ENCODE measurements around the gene CACNA2D3.
A peak's percentile ranks its signal among the peaks of the same experiment; 100 is the strongest.
"Not testable (repeated sequence)": the region's sequence is repeated elsewhere in the genome, so short reads cannot be mapped to it uniquely, and the experiment has no call there.

CACNA2D3 gene

GRCh38 chr3:54099381-54099780, 23.0 kb upstream of the CACNA2D3 start:
- no peaks in the 10 kb centered on the region for H3K4me1 ChIP-seq (ENCODE audit: control insufficient read depth, insufficient read depth, low read length, unreplicated experiment)
- no peak overlapping the region for H3K27ac ChIP-seq (ENCODE audit: low read depth, low read length)
- H3K79me2 ChIP-seq (ENCODE audit: control insufficient read depth, insufficient read depth, low read length, unreplicated experiment): no peaks in the 10 kb centered on the region
- H2AFZ ChIP-seq (ENCODE audit: low read length, unreplicated experiment): no peak overlapping the region
- no peaks in the 10 kb centered on the region for H3K36me3 ChIP-seq (ENCODE audit: insufficient read depth, low read length)
- no peaks in the 10 kb centered on the region for H3K27me3 ChIP-seq (ENCODE audit: insufficient read depth, low read length)
- H3K4me3 ChIP-seq (ENCODE audit: low read depth, low read length): no peak overlapping the region

DNA sequence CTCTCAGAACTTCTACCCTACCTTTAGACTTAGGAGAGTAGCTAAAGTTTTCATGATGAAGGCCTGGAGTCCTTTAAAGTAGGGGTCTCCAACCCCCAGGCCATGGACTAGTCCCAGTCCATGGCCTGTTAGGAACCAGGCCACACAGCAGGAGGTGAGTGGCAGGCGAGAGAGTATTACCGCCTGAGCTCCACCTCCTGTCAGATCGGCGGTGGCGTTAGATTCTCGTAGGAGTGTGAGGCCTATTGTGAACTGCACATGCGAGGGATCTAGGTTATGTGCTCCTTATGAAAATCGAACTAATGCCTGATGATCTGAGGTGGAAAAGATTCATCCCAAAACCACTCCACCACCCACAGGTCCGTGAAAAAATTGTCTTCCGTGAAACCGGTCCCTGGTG, 18.3 kb upstream of the CACNA2D3 start:
- H3K36me3 ChIP-seq (ENCODE audit: insufficient read depth, low read length): no peaks in the 10 kb centered on the region
- no peaks in the 10 kb centered on the region for H3K4me1 ChIP-seq (ENCODE audit: control insufficient read depth, insufficient read depth, low read length, unreplicated experiment)
- H2AFZ ChIP-seq (ENCODE audit: low read length, unreplicated experiment): no peak overlapping the region
- H3K27ac ChIP-seq (ENCODE audit: low read depth, low read length): no peak overlapping the region
- H3K27me3 ChIP-seq (ENCODE audit: insufficient read depth, low read length): no peaks in the 10 kb centered on the region
- H3K79me2 ChIP-seq (ENCODE audit: control insufficient read depth, insufficient read depth, low read length, unreplicated experiment): no peaks in the 10 kb centered on the region
- no peak overlapping the region for H3K4me3 ChIP-seq (ENCODE audit: low read depth, low read length)

- H3K27me3 ChIP-seq (ENCODE audit: insufficient read depth, low read length): peaks cover 18% of the 10 kb centered on the region
- not testable (repeated sequence) for H3K79me2 ChIP-seq (ENCODE audit: control insufficient read depth, insufficient read depth, low read length, unreplicated experiment); H2AFZ ChIP-seq (ENCODE audit: low read length, unreplicated experiment); H3K36me3 ChIP-seq (ENCODE audit: insufficient read depth, low read length); H3K4me1 ChIP-seq (ENCODE audit: control insufficient read depth, insufficient read depth, low read length, unreplicated experiment); H3K27ac ChIP-seq (ENCODE audit: low read depth, low read length); H3K4me3 ChIP-seq (ENCODE audit: low read depth, low read length)
Observed at GRCh38 chr3:54116129-54116528, 6.2 kb upstream of the CACNA2D3 start.

DNA sequence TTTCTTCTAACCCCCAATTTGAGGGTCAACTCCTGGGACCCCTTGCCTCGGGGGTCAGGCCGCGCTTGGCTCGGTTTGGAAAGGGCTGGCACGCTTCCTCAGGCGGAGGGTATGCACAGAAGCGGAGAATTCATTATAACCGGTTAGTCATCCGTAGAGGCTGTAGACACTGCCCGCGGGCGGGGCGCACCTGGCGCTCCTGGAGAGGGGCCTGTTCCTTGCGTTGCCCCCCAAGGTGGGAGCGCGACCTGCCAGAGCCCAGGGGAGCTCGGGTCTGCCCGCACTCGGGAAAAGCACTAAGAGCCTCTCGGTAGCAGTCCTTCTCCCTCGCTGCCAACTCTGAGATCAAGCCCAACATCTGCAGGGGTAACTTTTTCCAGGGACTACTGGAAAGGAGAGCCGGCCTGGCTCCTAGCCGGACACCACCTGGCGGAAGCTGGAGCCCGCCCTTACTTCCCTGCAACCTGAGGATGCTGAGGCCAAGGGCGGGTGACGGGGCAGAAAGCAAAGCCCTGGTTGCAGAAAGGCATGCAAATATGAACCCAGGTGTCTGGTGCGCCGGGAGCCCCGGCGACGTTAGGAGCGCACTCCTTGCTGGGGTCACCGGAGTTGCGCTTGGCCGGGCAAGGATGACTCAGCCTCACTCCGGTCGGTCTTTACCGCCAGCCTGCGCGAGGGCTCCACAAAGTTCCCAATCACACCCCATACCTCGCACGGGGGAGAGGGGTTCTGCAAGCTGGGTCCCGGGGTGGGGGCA, 1.5 kb upstream of the CACNA2D3 start:
- Histone ChIP-seq H3K27me3 (ENCODE audit: insufficient read depth, low read length) (peaks cover 60% of the 10 kb centered on the region), H3K4me3 (ENCODE audit: low read depth, low read length) (no peak overlapping the region), H2AFZ (ENCODE audit: low read length, unreplicated experiment) (no peak overlapping the region), H3K4me1 (ENCODE audit: control insufficient read depth, insufficient read depth, low read length, unreplicated experiment) (no peaks in the 10 kb centered on the region), H3K27ac (ENCODE audit: low read depth, low read length) (no peak overlapping the region), H3K36me3 (ENCODE audit: insufficient read depth, low read length) (no peaks in the 10 kb centered on the region), H3K79me2 (ENCODE audit: control insufficient read depth, insufficient read depth, low read length, unreplicated experiment) (no peaks in the 10 kb centered on the region)

DNA sequence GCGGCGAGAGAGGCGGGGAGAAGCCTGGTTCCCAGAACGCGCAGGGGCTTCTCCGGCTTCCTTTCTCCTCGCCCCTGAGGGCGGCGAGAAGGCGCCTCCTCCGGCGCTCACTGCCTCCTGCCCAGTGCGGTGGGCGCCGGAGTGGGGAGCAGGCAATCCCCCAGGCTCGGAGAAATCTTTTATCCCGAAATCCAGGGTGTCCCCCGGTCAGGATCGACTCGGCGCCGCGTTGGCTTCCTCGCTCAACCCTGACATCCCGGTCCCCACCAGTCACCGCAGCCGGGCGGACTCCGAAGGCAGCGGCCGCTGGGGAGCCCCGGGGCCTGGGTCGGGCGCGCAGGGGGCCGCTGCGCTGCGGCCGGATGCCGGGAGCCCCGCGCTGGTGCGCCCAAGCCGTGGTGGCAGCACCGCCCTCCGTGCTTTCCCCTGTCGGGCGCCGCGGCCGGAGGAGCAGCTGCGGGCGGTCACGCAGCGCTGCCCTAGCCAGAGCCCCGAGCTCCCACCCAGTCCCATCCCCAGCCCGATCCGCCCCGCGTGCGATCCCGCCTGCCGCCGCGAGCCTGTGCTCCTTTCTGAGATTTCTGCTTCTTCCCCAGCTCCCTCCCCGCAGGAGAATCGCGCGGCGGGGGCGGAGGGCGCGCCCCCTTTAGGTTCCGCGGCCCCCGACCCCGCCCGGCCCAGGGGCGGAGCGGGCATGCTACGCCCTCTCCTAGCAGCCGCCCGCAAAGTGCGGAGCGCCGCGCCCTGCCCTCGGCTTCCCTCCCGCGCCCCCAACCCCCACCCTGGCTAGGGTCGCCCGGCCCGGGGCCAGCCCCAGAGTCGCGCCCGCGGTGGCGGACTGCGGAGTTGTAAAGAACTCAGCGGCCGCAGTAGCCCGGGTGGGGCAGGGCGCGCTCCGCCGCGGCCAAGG, 683 bp upstream of the CACNA2D3 start:
- Histone ChIP-seq H2AFZ (ENCODE audit: low read length, unreplicated experiment) (no peak overlapping the region), H3K27me3 (ENCODE audit: insufficient read depth, low read length) (peaks cover 64% of the 10 kb centered on the region), H3K27ac (ENCODE audit: low read depth, low read length) (no peak overlapping the region), H3K79me2 (ENCODE audit: control insufficient read depth, insufficient read depth, low read length, unreplicated experiment) (no peaks in the 10 kb centered on the region), H3K4me3 (ENCODE audit: low read depth, low read length) (peak overlapping the region; percentile 29), H3K4me1 (ENCODE audit: control insufficient read depth, insufficient read depth, low read length, unreplicated experiment) (no peaks in the 10 kb centered on the region), H3K36me3 (ENCODE audit: insufficient read depth, low read length) (no peaks in the 10 kb centered on the region)

DNA sequence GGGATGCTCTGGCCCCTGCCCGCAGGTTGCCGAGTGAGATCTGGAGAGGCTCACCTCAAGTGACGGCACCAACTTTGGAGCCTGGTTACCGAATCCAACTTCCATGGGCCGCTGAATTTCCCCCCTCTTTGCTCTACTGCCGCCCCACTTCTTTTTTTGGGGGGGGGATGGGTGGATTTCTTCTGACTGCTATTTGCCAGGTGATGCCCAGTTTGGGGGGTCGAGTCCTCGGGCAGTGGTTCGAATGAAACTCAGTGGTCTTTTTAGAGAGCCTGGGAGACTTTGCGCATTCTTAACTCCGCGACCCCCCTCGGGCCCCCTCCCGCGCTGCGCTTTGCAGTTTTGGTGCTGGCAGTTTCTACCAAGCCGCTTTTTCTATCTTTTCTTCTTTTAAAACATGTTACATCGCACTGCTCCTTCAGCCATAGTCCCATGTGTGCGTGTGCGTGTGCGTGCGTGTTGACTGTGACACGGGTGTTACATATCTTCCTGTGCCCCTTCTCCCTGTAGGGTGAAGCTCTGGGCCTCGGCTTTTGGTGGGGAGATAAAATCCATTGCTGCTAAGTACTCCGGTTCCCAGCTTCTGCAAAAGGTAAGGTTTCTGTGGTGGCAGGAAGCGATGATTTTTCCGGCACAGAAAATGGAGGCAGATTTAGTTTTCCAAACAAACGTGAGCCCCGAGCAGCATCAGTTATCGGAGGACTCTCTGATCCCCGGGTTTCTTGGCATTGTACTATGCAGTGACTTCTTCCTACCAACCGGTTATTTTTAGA, 837 bp downstream of the CACNA2D3 start:
- Histone ChIP-seq H3K4me3 (ENCODE audit: low read depth, low read length) (no peak overlapping the region), H3K79me2 (ENCODE audit: control insufficient read depth, insufficient read depth, low read length, unreplicated experiment) (no peaks in the 10 kb centered on the region), H3K36me3 (ENCODE audit: insufficient read depth, low read length) (no peaks in the 10 kb centered on the region), H3K27me3 (ENCODE audit: insufficient read depth, low read length) (peaks cover 72% of the 10 kb centered on the region), H2AFZ (ENCODE audit: low read length, unreplicated experiment) (no peak overlapping the region), H3K4me1 (ENCODE audit: control insufficient read depth, insufficient read depth, low read length, unreplicated experiment) (no peaks in the 10 kb centered on the region), H3K27ac (ENCODE audit: low read depth, low read length) (no peak overlapping the region)

DNA sequence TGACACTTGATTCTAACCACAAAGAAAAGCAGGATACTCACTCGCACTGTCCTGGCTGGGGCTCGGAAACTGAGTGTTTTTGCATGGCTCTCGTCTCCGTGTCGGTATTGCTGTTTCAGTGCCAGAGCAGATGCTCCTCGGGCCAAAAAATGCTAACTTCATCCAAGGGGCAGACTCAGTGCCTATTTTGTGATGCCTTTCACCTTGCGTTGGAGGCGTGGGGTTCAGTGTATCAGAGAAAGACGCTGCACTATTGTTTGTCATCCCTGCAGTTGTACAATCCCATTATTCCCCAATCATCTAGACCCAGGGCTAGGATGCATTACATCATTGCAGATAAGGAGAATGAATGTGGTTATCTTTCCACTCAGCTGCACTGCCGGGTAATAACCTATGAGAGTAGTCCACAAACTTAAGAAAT, 1.4 kb downstream of the CACNA2D3 start:
- no peak overlapping the region for H3K27ac ChIP-seq (ENCODE audit: low read depth, low read length)
- no peak overlapping the region for H3K4me3 ChIP-seq (ENCODE audit: low read depth, low read length)

DNA sequence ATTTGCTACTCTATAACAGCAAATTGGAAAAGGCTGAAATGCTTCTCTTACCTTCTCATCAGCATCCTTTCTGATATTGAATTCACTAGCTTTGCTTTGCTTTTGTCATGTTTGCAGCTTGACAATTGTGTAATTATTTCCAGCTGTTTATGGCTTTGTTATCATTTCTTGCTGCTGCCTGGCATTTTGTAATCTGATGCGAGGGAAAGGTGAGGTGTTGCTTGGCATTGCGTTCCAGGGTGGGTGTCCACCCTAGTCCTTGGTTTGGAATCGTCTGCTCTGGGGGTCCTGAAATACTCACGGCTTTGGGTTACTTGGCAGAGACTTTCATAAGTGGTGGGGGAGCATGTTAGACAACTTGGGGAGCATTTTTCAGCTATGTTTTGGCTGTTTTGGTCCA, 2.9 kb downstream of the CACNA2D3 start:
- Histone ChIP-seq H3K27me3 (ENCODE audit: insufficient read depth, low read length) (peaks cover 63% of the 10 kb centered on the region), H3K27ac (ENCODE audit: low read depth, low read length) (no peak overlapping the region), H2AFZ (ENCODE audit: low read length, unreplicated experiment) (no peak overlapping the region), H3K4me3 (ENCODE audit: low read depth, low read length) (no peak overlapping the region), H3K4me1 (ENCODE audit: control insufficient read depth, insufficient read depth, low read length, unreplicated experiment) (no peaks in the 10 kb centered on the region), H3K79me2 (ENCODE audit: control insufficient read depth, insufficient read depth, low read length, unreplicated experiment) (no peaks in the 10 kb centered on the region), H3K36me3 (ENCODE audit: insufficient read depth, low read length) (no peaks in the 10 kb centered on the region)

More for the DNA sequence above, 1.4 kb downstream of the CACNA2D3 start:
- Histone ChIP-seq H2AFZ (ENCODE audit: low read length, unreplicated experiment) (no peak overlapping the region), H3K27me3 (ENCODE audit: insufficient read depth, low read length) (peaks cover 73% of the 10 kb centered on the region), H3K36me3 (ENCODE audit: insufficient read depth, low read length) (no peaks in the 10 kb centered on the region), H3K79me2 (ENCODE audit: control insufficient read depth, insufficient read depth, low read length, unreplicated experiment) (no peaks in the 10 kb centered on the region), H3K4me1 (ENCODE audit: control insufficient read depth, insufficient read depth, low read length, unreplicated experiment) (no peaks in the 10 kb centered on the region)

DNA sequence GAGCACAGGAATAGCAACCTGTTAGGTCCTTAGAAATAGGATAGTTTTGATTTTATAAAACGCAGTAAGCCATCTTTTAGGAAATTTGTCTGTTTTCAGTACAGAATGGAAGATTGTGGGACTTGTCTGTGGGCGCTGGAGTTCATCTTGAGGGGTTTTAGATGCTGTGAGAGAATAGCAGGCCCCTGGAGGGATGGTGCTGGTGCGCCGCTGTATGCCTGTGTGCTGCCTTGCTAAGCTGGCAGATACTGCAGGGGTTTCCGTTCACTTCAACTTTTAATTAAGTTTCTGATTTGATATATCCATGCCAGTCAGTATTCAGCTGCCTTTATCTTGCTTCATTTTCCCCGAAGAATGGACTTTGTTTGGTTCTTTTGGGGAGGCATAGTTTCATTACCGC, 4.2 kb downstream of the CACNA2D3 start:
- Histone ChIP-seq H3K4me3 (ENCODE audit: low read depth, low read length) (no peak overlapping the region), H3K79me2 (ENCODE audit: control insufficient read depth, insufficient read depth, low read length, unreplicated experiment) (no peaks in the 10 kb centered on the region), H3K27ac (ENCODE audit: low read depth, low read length) (no peak overlapping the region), H3K4me1 (ENCODE audit: control insufficient read depth, insufficient read depth, low read length, unreplicated experiment) (no peaks in the 10 kb centered on the region), H3K36me3 (ENCODE audit: insufficient read depth, low read length) (no peaks in the 10 kb centered on the region), H2AFZ (ENCODE audit: low read length, unreplicated experiment) (no peak overlapping the region), H3K27me3 (ENCODE audit: insufficient read depth, low read length) (peaks cover 51% of the 10 kb centered on the region)

DNA sequence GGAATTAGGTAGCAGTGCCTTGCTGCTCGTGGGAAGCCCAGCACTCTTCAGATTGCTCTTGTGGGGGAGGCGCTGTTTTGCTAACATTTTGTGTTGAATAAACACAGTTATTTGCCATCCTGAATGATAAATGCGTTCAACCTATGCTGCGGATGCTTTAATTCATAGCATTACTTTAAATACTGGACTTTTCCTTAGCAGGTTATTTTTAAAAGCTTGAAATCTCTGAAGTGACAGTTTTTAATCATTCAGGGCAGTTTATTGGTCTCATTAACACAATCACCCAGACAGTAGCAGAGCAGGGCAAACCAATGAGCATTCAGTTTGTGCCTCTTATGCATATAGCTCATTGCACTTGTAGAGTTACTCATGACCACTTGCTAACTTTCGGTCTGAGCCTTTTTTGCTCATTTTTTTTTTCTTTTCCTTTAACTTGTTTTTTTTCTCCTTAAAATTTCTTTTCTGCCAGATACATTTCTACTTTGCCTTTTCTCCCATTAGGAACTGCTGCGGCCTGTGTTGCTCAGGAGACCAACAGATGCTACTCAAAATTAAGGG, 5.2 kb downstream of the CACNA2D3 start:
- no peaks in the 10 kb centered on the region for H3K4me1 ChIP-seq (ENCODE audit: control insufficient read depth, insufficient read depth, low read length, unreplicated experiment)
- H3K4me3 ChIP-seq (ENCODE audit: low read depth, low read length): no peak overlapping the region
- no peaks in the 10 kb centered on the region for H3K79me2 ChIP-seq (ENCODE audit: control insufficient read depth, insufficient read depth, low read length, unreplicated experiment)
- peaks cover 44% of the 10 kb centered on the region for H3K27me3 ChIP-seq (ENCODE audit: insufficient read depth, low read length)
- no peaks in the 10 kb centered on the region for H3K36me3 ChIP-seq (ENCODE audit: insufficient read depth, low read length)
- H3K27ac ChIP-seq (ENCODE audit: low read depth, low read length): no peak overlapping the region
- no peak overlapping the region for H2AFZ ChIP-seq (ENCODE audit: low read length, unreplicated experiment)

All from ACC112 (cell line).